K562 (cell line): Measurements from ENCODE around the gene EIF4E2. TPM values are rescaled to one million over a fixed set of nuclear protein-coding genes. Genes with fewer than 3 reads are reported as not detected.

ENCODE experiments used
- BACH1 ChIP-seq: fragments of 200-800 bp; sonication (Bioruptor generic); IDR thresholded peaks from 2 replicates; pipeline ENCODE4 v1.6.1; 2016; ENCODE audit warnings: missing genetic modification characterization, missing compliant biosample characterization
- CBFB ChIP-seq: sonication (generic); formaldehyde crosslinking; IDR thresholded peaks from 2 replicates; pipeline ENCODE4 v1.4.0; 2020; ENCODE audit warnings: mild to moderate bottlenecking, missing genetic modification reagents
- CHD2 ChIP-seq: IDR thresholded peaks from 2 replicates; pipeline ENCODE4 v1.6.1; 2011; ENCODE audit warnings: low read depth, low read length
- EHMT2 ChIP-seq: fragments of 450-650 bp; IDR thresholded peaks from 2 replicates; pipeline ENCODE4 v1.6.1; 2018; ENCODE audit warnings: antibody characterized with exemption
- ELF1 ChIP-seq: fragments of 200-800 bp; sonication (Bioruptor generic); IDR thresholded peaks from 2 replicates; pipeline ENCODE4 v1.6.1; 2016; ENCODE audit warnings: missing genetic modification characterization, missing compliant biosample characterization
- FOSL1 ChIP-seq: fragments of 200-800 bp; sonication (Bioruptor generic); conservative IDR thresholded peaks from 2 replicates; pipeline ENCODE4 v1.6.1; 2016; ENCODE audit warnings: missing genetic modification characterization, missing compliant biosample characterization
- JUND ChIP-seq, 2 experiments: IDR thresholded peaks; 2 replicates in 1 of 2; 3 replicates in 1 of 2; pipeline ENCODE4 v1.6.1; 2011; ENCODE audit warnings: borderline replicate concordance in 2 of 2, low read depth in 2 of 2, low read length in 2 of 2, improper control_type of control experiment in 1 of 2, missing biosample characterization in 1 of 2, missing genetic modification characterization in 1 of 2, missing genetic modification reagents in 1 of 2
- NONO ChIP-seq, 2 experiments: fragments of 200-400 bp in 1 of 2; fragments of 450-650 bp in 1 of 2; formaldehyde crosslinking in 1 of 2; IDR thresholded peaks; 2 replicates each; pipeline ENCODE4 v1.6.1; 2017; ENCODE audit warnings: low read depth in 2 of 2, mild to moderate bottlenecking in 2 of 2, moderate library complexity in 2 of 2, low read length in 1 of 2
- POLR2AphosphoS2 ChIP-seq: IDR thresholded peaks from 2 replicates; pipeline ENCODE4 v1.6.1; 2012; ENCODE audit warnings: low read length, improper control_type of control experiment
- POLR2AphosphoS5 ChIP-seq: IDR thresholded peaks from 2 replicates; pipeline ENCODE4 v1.6.1; 2011; ENCODE audit warnings: mild to moderate bottlenecking, low read depth, low read length, moderate library complexity; ENCODE audit not compliant: control insufficient read depth, insufficient read depth
- POLR3A ChIP-seq: IDR thresholded peaks from 2 replicates; pipeline ENCODE4 v1.6.1; 2011; ENCODE audit warnings: borderline replicate concordance, mild to moderate bottlenecking, moderate library complexity; ENCODE audit not compliant: insufficient read length, insufficient read depth; ENCODE audit errors: extremely low read depth
- PYGO2 ChIP-seq: fragments of 450-650 bp; IDR thresholded peaks from 2 replicates; pipeline ENCODE4 v1.6.1; 2016; ENCODE audit warnings: mild to moderate bottlenecking, missing genetic modification characterization, moderate library complexity, missing compliant biosample characterization
- RBBP5 ChIP-seq: fragments of 200-600 bp; sonication (generic); IDR thresholded peaks from 2 replicates; pipeline ENCODE4 v1.6.1; 2012; ENCODE audit warnings: borderline replicate concordance, mild to moderate bottlenecking, low read length, control low read depth, inconsistent platforms; ENCODE audit not compliant: insufficient read depth, poor library complexity, severe bottlenecking
- RHOXF2B ChIP-seq: fragments of 250-450 bp; sonication (Bioruptor Pico); conservative IDR thresholded peaks from 2 replicates; pipeline ENCODE4 v1.5.1; 2021
- SNIP1 ChIP-seq: fragments of 450-650 bp; IDR thresholded peaks from 2 replicates; pipeline ENCODE4 v1.7.1; 2017; ENCODE audit warnings: low read depth, mild to moderate bottlenecking
- ZBTB1 ChIP-seq: sonication (generic); formaldehyde crosslinking; IDR thresholded peaks from 2 replicates; pipeline ENCODE4 v1.8.1; 2023; ENCODE audit warnings: missing genetic modification reagents, low read depth, mild to moderate bottlenecking, borderline replicate concordance
- ZBTB8A ChIP-seq: fragments of 450-650 bp; IDR thresholded peaks from 2 replicates; pipeline ENCODE4 v1.6.1; 2018; ENCODE audit warnings: mild to moderate bottlenecking, moderate library complexity; ENCODE audit not compliant: partially characterized antibody
- ZNF146 ChIP-seq: IDR thresholded peaks from one replicate; pipeline ENCODE4 v1.6.1; 2018; ENCODE audit warnings: missing compliant biosample characterization; ENCODE audit not compliant: unreplicated experiment
- ZNF311 ChIP-seq: fragments of 250-450 bp; sonication (Bioruptor Pico); IDR thresholded peaks from 2 replicates; pipeline ENCODE4 v1.4.0; 2020; ENCODE audit warnings: mild to moderate bottlenecking, moderate library complexity
- ZNF324 ChIP-seq: fragments of 250-450 bp; sonication (Bioruptor Pico); IDR thresholded peaks from 2 replicates; pipeline ENCODE4 v1.4.0; 2020; ENCODE audit warnings: mild to moderate bottlenecking
- polyA plus RNA-seq, 8 experiments: library from polyadenylated mRNA; depleted of rRNA in 4 of 8; stranded (reverse) in 5 of 8; unstranded in 3 of 8; fragments of >200 nt; fragmentation: Nextera tagmentation in 2 of 8; fragmentation: Illumina TruSeq in 1 of 8; extraction: Ambion mirVana in 2 of 8; extraction: Trizol in 1 of 8; gene quantifications; 2 replicates each; pipeline versions ENCODE4 v1.2.1 to v1.2.3, GENCODE V29; 2011 to 2014; ENCODE audit warnings: inconsistent platforms in 1 of 8, missing spikeins in 1 of 8
- total RNA-seq, 7 experiments: library from RNA; depleted of rRNA in 6 of 7; stranded (reverse); fragments of >200 nt in 6 of 7; fragmentation: Illumina TruSeq in 2 of 7; extraction: Trizol in 2 of 7; gene quantifications; 2 replicates each; pipeline versions ENCODE4 v1.2.1 to v1.2.3, GENCODE V29; 2011 to 2021; ENCODE audit warnings: low replicate concordance in 1 of 7
- TF ChIP-seq, protein P1 (sequence below): sonication (generic); formaldehyde crosslinking; IDR thresholded peaks from 2 replicates; pipeline ENCODE4 v1.8.1; 2022; ENCODE audit warnings: missing genetic modification reagents
- TF ChIP-seq, protein P2 (sequence below): fragments of 200-800 bp; sonication (Bioruptor generic); IDR thresholded peaks from 2 replicates; pipeline ENCODE4 v1.6.1; 2017; ENCODE audit warnings: missing genetic modification characterization, missing compliant biosample characterization
- TF ChIP-seq, protein P3 (sequence below): fragments of 450-650 bp; IDR thresholded peaks from one replicate; pipeline ENCODE4 v1.6.1; 2018; ENCODE audit warnings: mild to moderate bottlenecking, moderate library complexity; ENCODE audit not compliant: partially characterized antibody

EIF4E2 gene
- total and polyA plus RNA-seq, 9 of the 15 experiments (the other 6 are each of a cell fraction or from before 2014, with no cell fraction given), result 33.9 to 169 (median 77.5) TPM

DNA sequence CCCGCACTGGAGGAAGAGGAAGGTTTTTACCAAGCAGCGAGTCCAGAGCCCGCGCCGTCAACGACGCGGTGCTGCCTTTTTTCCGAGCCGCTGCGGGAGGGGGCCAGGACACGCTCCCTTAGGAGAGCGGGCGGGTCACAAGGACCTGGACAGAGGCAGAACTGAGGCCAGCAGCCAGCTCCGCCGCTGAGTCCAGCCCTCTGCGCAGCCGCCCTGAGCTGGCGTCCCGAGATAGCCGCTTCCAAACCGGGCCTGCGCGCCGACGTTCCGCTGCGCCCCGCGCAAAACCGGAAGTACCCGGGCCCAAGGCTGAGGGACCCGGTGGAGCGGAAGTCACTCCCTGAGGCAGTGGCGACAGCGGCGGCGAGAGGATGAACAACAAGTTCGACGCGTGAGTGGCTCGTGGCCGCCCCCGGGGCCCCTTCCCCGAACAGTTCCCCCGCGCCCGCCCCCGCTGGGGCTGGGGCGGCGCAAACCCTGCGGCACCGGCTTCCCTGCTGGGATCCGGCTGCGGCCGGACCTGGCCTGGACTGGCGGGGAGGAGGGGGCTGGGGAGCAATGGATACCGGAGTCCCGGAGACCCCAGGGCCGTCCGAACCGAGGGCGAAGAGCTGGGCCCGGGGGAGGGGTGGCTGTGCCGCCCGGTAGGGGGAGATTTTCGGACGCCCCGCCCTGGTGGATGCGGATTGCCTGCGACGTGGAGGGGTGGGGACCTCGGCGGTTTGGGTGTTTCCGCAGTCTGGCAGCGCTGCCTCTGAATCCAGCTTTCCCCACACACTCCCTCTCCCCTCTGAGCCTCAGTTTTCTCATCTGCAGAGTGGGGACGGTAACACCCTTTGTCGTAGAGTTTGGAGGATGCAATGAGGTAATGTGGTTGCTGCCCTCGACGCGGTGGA lies at the start of gene EIF4E2, which contains the start of gene TIGD1 (continued):
- TF ChIP-seq, protein P1, sequence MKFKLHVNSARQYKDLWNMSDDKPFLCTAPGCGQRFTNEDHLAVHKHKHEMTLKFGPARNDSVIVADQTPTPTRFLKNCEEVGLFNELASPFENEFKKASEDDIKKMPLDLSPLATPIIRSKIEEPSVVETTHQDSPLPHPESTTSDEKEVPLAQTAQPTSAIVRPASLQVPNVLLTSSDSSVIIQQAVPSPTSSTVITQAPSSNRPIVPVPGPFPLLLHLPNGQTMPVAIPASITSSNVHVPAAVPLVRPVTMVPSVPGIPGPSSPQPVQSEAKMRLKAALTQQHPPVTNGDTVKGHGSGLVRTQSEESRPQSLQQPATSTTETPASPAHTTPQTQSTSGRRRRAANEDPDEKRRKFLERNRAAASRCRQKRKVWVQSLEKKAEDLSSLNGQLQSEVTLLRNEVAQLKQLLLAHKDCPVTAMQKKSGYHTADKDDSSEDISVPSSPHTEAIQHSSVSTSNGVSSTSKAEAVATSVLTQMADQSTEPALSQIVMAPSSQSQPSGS (CRISPR knock-in tag), result peak; percentile 37; the same call in 1 of the 2 replicates
- TF ChIP-seq SNIP1, result no peak
- TF ChIP-seq, protein P2, sequence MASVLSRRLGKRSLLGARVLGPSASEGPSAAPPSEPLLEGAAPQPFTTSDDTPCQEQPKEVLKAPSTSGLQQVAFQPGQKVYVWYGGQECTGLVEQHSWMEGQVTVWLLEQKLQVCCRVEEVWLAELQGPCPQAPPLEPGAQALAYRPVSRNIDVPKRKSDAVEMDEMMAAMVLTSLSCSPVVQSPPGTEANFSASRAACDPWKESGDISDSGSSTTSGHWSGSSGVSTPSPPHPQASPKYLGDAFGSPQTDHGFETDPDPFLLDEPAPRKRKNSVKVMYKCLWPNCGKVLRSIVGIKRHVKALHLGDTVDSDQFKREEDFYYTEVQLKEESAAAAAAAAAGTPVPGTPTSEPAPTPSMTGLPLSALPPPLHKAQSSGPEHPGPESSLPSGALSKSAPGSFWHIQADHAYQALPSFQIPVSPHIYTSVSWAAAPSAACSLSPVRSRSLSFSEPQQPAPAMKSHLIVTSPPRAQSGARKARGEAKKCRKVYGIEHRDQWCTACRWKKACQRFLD (CRISPR knock-in tag), result no peak
- no peak for TF ChIP-seq RHOXF2B
- TF ChIP-seq ELF1 (tag), result peak; percentile 75
- TF ChIP-seq POLR3A, result no peak
- no peak for TF ChIP-seq ZBTB8A
- no peak for TF ChIP-seq CHD2
- TF ChIP-seq POLR2AphosphoS5, result peak; percentile 71
- TF ChIP-seq ZBTB1 (CRISPR knock-in tag), result no peak
- TF ChIP-seq POLR2AphosphoS2, result no peak
- TF ChIP-seq EHMT2, result no peak
- TF ChIP-seq JUND (IDR thresholded peaks at IDR 0.05; ENCODE audit: borderline replicate concordance, low read depth, low read length), result peak; percentile 68; the same call in 1 of the 2 replicates
- TF ChIP-seq JUND (tag; IDR thresholded peaks at IDR 0.05; ENCODE audit: borderline replicate concordance, low read depth, low read length), result no peak; the same call in 2 of the 3 replicates
- TF ChIP-seq ZNF311, result no peak
- TF ChIP-seq FOSL1, result 0 out of 2 replicates have a peak, but pooled peaks have one; percentile 37
- no peak for TF ChIP-seq ZNF324 (CRISPR knock-in tag)
- TF ChIP-seq ZNF146 (CRISPR knock-in tag), result no peak
- TF ChIP-seq BACH1 (tag), result no peak
- TF ChIP-seq CBFB, result peak; percentile 29; the same call in 1 of the 2 replicates
- peak; percentile 89 for TF ChIP-seq RBBP5
- TF ChIP-seq PYGO2 (tag), result no peak
- TF ChIP-seq, protein P3, sequence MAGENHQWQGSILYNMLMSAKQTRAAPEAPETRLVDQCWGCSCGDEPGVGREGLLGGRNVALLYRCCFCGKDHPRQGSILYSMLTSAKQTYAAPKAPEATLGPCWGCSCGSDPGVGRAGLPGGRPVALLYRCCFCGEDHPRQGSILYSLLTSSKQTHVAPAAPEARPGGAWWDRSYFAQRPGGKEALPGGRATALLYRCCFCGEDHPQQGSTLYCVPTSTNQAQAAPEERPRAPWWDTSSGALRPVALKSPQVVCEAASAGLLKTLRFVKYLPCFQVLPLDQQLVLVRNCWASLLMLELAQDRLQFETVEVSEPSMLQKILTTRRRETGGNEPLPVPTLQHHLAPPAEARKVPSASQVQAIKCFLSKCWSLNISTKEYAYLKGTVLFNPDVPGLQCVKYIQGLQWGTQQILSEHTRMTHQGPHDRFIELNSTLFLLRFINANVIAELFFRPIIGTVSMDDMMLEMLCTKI, result no peak
- TF ChIP-seq NONO (IDR thresholded peaks at IDR 0.05; ENCODE audit: low read depth in 2 of 2, low read length in 1 of 2), result peak; percentile 54 to 65; a peak in 2 of 4 replicates
